HL-60 (cell line): Measurements from ENCODE around the gene TMTC4.
A peak's percentile ranks its signal among the peaks of the same experiment; 100 is the strongest.

Source experiments
- DNase-seq, 2 experiments: peaks; one replicate each; pipeline ENCODE4 v3.0.0-alpha.2; 2010 to 2020; ENCODE audit warnings: low read depth in 1 of 2, low spot score in 1 of 2
- H3K27ac ChIP-seq: fragments of 250-450 bp; sonication (Bioruptor Pico); replicated peaks from 2 replicates; pipeline ENCODE4 v1.5.1; 2020; ENCODE audit warnings: mild to moderate bottlenecking, moderate library complexity
- H3K27me3 ChIP-seq: fragments of 250-450 bp; sonication (Bioruptor Pico); 2 replicates; pipeline ENCODE4 v1.5.1; 2021; ENCODE audit warnings: mild to moderate bottlenecking, moderate library complexity; ENCODE audit not compliant: insufficient read depth, poor library complexity, severe bottlenecking
- H3K4me3 ChIP-seq: replicated peaks from 2 replicates; pipeline ENCODE4 v1.5.1; 2011; ENCODE audit warnings: mild to moderate bottlenecking, control low read depth, low read length; ENCODE audit not compliant: insufficient read depth
- GABPA ChIP-seq: IDR thresholded peaks from 2 replicates; pipeline ENCODE4 v1.6.1; 2012; ENCODE audit warnings: low read depth
- POLR2AphosphoS5 ChIP-seq: IDR thresholded peaks from 2 replicates; pipeline ENCODE4 v1.6.1; 2012; ENCODE audit warnings: low read depth
- REST ChIP-seq: IDR thresholded peaks from 2 replicates; pipeline ENCODE4 v1.6.1; 2012; ENCODE audit warnings: low read depth; ENCODE audit not compliant: insufficient replicate concordance
- SPI1 ChIP-seq: IDR thresholded peaks from 2 replicates; pipeline ENCODE4 v1.6.1; 2012; ENCODE audit warnings: low read depth, mild to moderate bottlenecking, borderline replicate concordance
- TF ChIP-seq, protein P1 (sequence below): IDR thresholded peaks from one replicate; pipeline ENCODE4 v1.5.1; 2011; ENCODE audit warnings: low read length, control low read depth, inconsistent platforms; ENCODE audit not compliant: insufficient read depth

The TMTC4 gene

DNA sequence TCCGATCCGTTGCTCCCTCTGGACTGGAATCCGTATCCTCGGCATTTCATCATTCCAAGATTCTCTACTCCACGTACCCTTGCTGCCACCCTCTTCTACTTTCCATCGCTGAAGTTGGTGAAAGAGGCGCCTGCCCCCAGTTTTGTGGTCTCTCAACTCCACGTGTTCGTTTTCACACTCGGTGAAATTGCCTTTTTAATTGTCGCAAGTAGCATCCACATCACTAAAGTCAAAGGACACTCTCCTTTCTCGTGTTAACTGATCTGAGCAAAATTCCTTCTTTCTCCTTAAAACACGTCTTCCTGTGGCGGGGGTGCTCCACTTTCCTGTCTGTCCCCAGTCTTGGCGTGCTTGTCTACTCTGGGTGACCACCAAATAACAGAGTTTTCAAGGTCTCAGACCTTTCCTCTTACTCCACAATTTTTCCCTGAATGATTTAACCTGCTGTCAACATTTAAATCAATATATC, 1.1 kb upstream of the TMTC4 start:
- no peak overlapping the region; the same call in 1 of the 2 replicates for H3K27ac ChIP-seq
- TF ChIP-seq SPI1 (no peak), POLR2AphosphoS5 (no peak), GABPA (no peak), REST (no peak)
- TF ChIP-seq, protein P1, sequence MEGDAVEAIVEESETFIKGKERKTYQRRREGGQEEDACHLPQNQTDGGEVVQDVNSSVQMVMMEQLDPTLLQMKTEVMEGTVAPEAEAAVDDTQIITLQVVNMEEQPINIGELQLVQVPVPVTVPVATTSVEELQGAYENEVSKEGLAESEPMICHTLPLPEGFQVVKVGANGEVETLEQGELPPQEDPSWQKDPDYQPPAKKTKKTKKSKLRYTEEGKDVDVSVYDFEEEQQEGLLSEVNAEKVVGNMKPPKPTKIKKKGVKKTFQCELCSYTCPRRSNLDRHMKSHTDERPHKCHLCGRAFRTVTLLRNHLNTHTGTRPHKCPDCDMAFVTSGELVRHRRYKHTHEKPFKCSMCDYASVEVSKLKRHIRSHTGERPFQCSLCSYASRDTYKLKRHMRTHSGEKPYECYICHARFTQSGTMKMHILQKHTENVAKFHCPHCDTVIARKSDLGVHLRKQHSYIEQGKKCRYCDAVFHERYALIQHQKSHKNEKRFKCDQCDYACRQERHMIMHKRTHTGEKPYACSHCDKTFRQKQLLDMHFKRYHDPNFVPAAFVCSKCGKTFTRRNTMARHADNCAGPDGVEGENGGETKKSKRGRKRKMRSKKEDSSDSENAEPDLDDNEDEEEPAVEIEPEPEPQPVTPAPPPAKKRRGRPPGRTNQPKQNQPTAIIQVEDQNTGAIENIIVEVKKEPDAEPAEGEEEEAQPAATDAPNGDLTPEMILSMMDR, result no peak
- DNase-seq, result no peak
- H3K4me3 ChIP-seq, result peak overlapping the region; percentile 70
- no peaks in the 10 kb centered on the region for H3K27me3 ChIP-seq

DNA sequence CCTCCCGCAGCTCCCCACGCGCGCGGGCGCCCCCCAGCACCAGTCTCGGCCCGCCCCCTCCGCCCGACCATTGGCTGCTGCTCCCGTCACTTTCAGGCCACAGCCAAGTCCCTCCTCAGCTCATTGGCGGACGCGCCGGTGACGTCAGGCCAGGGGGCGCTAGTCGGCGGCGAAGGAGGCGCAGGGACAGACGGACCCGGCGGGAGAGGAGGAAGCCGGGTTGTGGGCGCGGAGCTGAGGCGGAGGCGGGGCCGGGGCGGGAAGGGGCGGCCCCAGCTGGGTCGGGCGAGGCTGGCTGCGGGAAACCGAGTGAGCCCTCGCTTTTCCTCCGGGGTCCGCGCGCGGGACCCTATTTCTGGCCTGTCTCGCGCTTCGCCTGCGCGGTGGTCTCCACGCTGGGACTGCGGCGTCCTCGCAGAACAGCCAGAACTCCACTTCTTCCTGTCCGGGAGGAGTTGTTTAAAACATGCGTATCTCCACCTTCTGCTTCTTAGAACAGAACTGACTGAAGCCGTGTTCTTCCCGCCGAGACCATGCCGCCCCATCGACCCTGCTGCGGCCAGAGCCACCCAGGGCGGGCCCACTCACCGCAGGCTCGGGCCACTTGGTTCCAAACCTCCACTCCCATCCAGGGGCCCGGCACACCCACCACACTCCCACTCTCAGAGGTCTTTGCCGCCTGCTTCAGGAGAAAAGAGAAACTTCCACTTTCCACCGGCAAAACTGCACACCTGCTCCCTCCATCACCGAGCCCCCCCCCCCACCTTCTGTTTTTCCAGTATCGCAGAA, 471 bp upstream of the TMTC4 start:
- Histone ChIP-seq H3K27me3 (no peaks in the 10 kb centered on the region), H3K4me3 (peak overlapping the region; percentile 70), H3K27ac (peak overlapping the region; percentile 73)
- DNase-seq, result peak; percentile 89 to 100
- TF ChIP-seq REST (no peak), POLR2AphosphoS5 (peak; percentile 43; the same call in 1 of the 2 replicates)

DNA sequence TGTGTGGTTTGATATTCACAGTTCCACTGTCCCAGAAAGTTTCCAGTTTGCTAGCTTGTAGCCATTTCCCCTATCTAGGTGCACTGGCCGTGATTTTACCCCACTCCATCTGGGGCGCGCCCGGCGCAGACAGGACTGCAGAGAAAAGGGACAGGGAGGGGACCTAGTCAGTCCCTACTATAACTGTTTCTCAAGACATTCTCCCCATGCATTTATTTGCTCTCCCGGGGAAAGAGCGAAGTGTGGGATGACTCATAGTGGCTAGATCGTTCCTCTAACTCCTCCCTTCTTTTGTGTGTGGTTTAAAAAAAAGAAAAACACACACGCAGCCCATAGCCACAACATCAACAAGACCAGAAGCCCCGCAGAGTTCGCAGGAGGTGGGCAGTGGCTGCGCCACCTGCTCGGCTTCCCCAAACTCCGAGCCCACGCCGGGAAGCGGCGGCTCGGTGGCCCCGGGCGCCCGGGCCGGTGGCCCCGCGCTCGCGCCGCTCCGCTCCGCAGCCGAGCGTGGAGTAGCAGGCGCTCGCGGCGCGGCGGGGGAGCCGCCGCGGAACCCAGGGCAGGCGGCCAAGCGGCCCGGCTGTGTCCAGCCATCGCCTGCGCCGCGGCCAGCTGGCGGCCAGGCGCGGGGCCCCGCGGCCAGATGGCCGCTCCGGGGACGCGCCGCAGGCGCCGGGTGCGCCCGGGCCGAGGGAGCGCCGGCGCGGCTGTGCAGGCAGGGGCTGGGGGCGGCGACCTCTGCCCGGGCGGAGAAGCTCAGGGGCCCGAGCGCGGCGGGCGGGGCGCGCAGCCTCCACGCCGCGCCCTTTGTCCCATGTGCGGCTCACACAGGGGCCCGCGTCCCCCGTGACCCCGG, 653 bp downstream of the TMTC4 start:
- H3K4me3 ChIP-seq, result peak overlapping the region; percentile 70
- no peaks in the 10 kb centered on the region for H3K27me3 ChIP-seq
- H3K27ac ChIP-seq, result peak overlapping the region; percentile 56
- no peak for TF ChIP-seq SPI1
- TF ChIP-seq, protein P1, result no peak
- TF ChIP-seq POLR2AphosphoS5, result peak; percentile 42; the same call in 1 of the 2 replicates
- TF ChIP-seq REST, result no peak
- TF ChIP-seq GABPA, result no peak
- DNase-seq, result peak; percentile 39 to 84
